NCI-H2227 treated with DMSO at 0.1 percent for 48 hours (cell line): Measurements from ENCODE around the gene ATP7B.
A peak's percentile ranks its signal among the peaks of the same experiment; 100 is the strongest.
"Not testable (repeated sequence)": the region's sequence is repeated elsewhere in the genome, so short reads cannot be mapped to it uniquely, and the experiment has no call there.

Source experiments
- DNase-seq: peaks from one replicate; lab custom pipeline; 2025; lab: John Stamatoyannopoulos, UW

ATP7B gene

GRCh38 chr13:51922771-51923480 lies 88.3 kb downstream of the ATP7B start:
- no peak for DNase-seq

GRCh38 chr13:51921790-51922740 lies 89.2 kb downstream of the ATP7B start:
- DNase-seq = no peak

GRCh38 chr13:51920786-51921185 lies 90.5 kb downstream of the ATP7B start:
- no peak for DNase-seq

GRCh38 chr13:51920267-51920666 lies 91.0 kb downstream of the ATP7B start:
- no peak for DNase-seq

- DNase-seq = no peak
These were observed 91.7 kb downstream of the ATP7B start for GRCh38 chr13:51919531-51919930.

GRCh38 chr13:51916962-51917361 lies 94.3 kb downstream of the ATP7B start:
- DNase-seq = no peak

GRCh38 chr13:51916051-51916818 lies 95.0 kb downstream of the ATP7B start:
- DNase-seq = no peak

GRCh38 chr13:51914137-51914493 lies 97.1 kb downstream of the ATP7B start:
- DNase-seq = no peak

- peak; percentile 56 for DNase-seq
These were observed 97.7 kb downstream of the ATP7B start for GRCh38 chr13:51913421-51914136.

- no peak for DNase-seq
These were observed 98.6 kb downstream of the ATP7B start for GRCh38 chr13:51912511-51913225.

GRCh38 chr13:51912091-51912490 lies 99.2 kb downstream of the ATP7B start:
- DNase-seq = peak; percentile 28

- no peak for DNase-seq
These were observed 100.7 kb downstream of the ATP7B start for GRCh38 chr13:51910508-51910907.

GRCh38 chr13:51909265-51909664 lies 102.0 kb downstream of the ATP7B start:
- not testable (repeated sequence) for DNase-seq

- no peak for DNase-seq
These were observed 104.1 kb downstream of the ATP7B start for GRCh38 chr13:51907040-51907732.

GRCh38 chr13:51906581-51906980 lies 104.7 kb downstream of the ATP7B start:
- peak; percentile 34 for DNase-seq

- no peak for DNase-seq
These were observed 105.5 kb downstream of the ATP7B start for GRCh38 chr13:51905787-51906186.

GRCh38 chr13:51902776-51903175 lies 108.5 kb downstream of the ATP7B start:
- DNase-seq = no peak

GRCh38 chr13:51900471-51900870 lies 110.8 kb downstream of the ATP7B start:
- DNase-seq = no peak

- peak; percentile 8 for DNase-seq
These were observed 115.1 kb downstream of the ATP7B start for GRCh38 chr13:51895906-51896888.
